ENCODE data around the gene AMZ1.

- TF ChIP-seq POLR2A (IDR thresholded peaks at IDR 0.05) (no peak), POLR2AphosphoS5 (IDR thresholded peaks at IDR 0.05) (no peak), CTCF (IDR thresholded peaks at IDR 0.05) (no peak)
These were observed 47.1 kb upstream of the AMZ1 start for GRCh38 chr7:2640846-2641316.
